Measurements from ENCODE around the gene SPACA7. TPM values are rescaled to one million over a fixed set of nuclear protein-coding genes. Genes with fewer than 3 reads are reported as not detected.

Gene SPACA7
- total RNA-seq, 1 experiment from 2014 or later: not detected

GRCh38 chr13:112347986-112348385, 28.2 kb upstream of the SPACA7 start:
- no peak overlapping the region for H4K8ac ChIP-seq (replicated peaks; ENCODE audit: insufficient read length, low read depth, low read length)
- Mint-ChIP-seq H3K4me1 (peaks cover 72 to 87% of the 10 kb centered on the region in 2 experiments), H3K4me3 (no peak overlapping the region), H3K27ac (0 out of 7 replicates have a peak overlapping the region, but pooled peaks of 1 of the 3 experiments have one; percentile 53), H3K27me3 (ENCODE audit: low read depth) (peaks cover 55% of the 10 kb centered on the region), H3K36me3 (ENCODE audit: insufficient read depth in 1 of 3, low read depth in 3 of 3) (no peaks in the 10 kb centered on the region; a peak in 3 of 7 replicates), H3K9me3 (peaks cover 0 to 5% of the 10 kb centered on the region in 2 experiments; a peak in 1 of 5 replicates)
- TF ChIP-seq, protein P1, sequence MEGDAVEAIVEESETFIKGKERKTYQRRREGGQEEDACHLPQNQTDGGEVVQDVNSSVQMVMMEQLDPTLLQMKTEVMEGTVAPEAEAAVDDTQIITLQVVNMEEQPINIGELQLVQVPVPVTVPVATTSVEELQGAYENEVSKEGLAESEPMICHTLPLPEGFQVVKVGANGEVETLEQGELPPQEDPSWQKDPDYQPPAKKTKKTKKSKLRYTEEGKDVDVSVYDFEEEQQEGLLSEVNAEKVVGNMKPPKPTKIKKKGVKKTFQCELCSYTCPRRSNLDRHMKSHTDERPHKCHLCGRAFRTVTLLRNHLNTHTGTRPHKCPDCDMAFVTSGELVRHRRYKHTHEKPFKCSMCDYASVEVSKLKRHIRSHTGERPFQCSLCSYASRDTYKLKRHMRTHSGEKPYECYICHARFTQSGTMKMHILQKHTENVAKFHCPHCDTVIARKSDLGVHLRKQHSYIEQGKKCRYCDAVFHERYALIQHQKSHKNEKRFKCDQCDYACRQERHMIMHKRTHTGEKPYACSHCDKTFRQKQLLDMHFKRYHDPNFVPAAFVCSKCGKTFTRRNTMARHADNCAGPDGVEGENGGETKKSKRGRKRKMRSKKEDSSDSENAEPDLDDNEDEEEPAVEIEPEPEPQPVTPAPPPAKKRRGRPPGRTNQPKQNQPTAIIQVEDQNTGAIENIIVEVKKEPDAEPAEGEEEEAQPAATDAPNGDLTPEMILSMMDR (conservative IDR thresholded peaks at IDR 0.05): no peak
- no peak overlapping the region for H3K27ac ChIP-seq (ENCODE audit: insufficient read length, low read depth, low read length)
- no peaks in the 10 kb centered on the region for H3K79me1 ChIP-seq (ENCODE audit: insufficient read depth, low read depth, low read length, poor library complexity, severe bottlenecking)
- H3K23me2 ChIP-seq (ENCODE audit: insufficient read length, low read depth, low read length, poor library complexity, severe bottlenecking): no peaks in the 10 kb centered on the region
- no peak overlapping the region for H3K9ac ChIP-seq (ENCODE audit: extremely low read depth, insufficient read length, low read length)
- 0 out of 2 replicates have a peak, but pooled peaks cover 4% of the 10 kb centered on the region for H3K4me1 ChIP-seq (ENCODE audit: insufficient read depth, low read length)
- no peak overlapping the region for H3K18ac ChIP-seq (ENCODE audit: insufficient read length, low read depth, low read length)
- H2AK5ac ChIP-seq (ENCODE audit: insufficient read length, low read length): no peak overlapping the region
- H3K4me2 ChIP-seq (ENCODE audit: insufficient read depth, insufficient read length, low read length): no peak overlapping the region
- H2BK20ac ChIP-seq (ENCODE audit: low read depth, low read length, poor library complexity, severe bottlenecking): no peak overlapping the region
- no peaks in the 10 kb centered on the region for H3K9me3 ChIP-seq (ENCODE audit: control insufficient read depth, low read depth, low read length)
- no peak overlapping the region for H3T11ph ChIP-seq (ENCODE audit: low read length)
- H2BK5ac ChIP-seq (ENCODE audit: insufficient read length, low read length): no peak overlapping the region
- no peaks in the 10 kb centered on the region for H4K20me1 ChIP-seq (ENCODE audit: control insufficient read depth, insufficient read depth, insufficient read length)
- H2BK12ac ChIP-seq (ENCODE audit: insufficient read length, low read depth, low read length): no peak overlapping the region
- no peak overlapping the region; the same call in 1 of the 2 replicates for H3K14ac ChIP-seq (ENCODE audit: insufficient read depth, low read length)
- DNase-seq: peak; percentile 25
- no peak overlapping the region for H3K23ac ChIP-seq (ENCODE audit: insufficient read length, low read depth, low read length)
- H3K27me3 ChIP-seq (ENCODE audit: insufficient read depth, low read length): no peaks in the 10 kb centered on the region; the same call in 1 of the 2 replicates
- no peaks in the 10 kb centered on the region for H3K79me2 ChIP-seq (ENCODE audit: insufficient read depth, low read length)
- WGBS (ENCODE audit: extremely low coverage, insufficient read length, low lambda C conversion rate): no CpG with 5 or more reads among the region's 10 CpGs
- H2BK120ac ChIP-seq (ENCODE audit: low read depth, low read length, poor library complexity, severe bottlenecking): no peak overlapping the region
- no peak overlapping the region for H2BK15ac ChIP-seq (ENCODE audit: low read depth, low read length)
- H4K5ac ChIP-seq (ENCODE audit: insufficient read length, low read depth, low read length): no peak overlapping the region
- no peak overlapping the region for H4K91ac ChIP-seq (ENCODE audit: insufficient read length, low read depth, low read length)
- no peak overlapping the region for H3K4ac ChIP-seq (ENCODE audit: low read depth, low read length)
- no peak overlapping the region for H3K56ac ChIP-seq (ENCODE audit: insufficient read length, low read depth, low read length)
- no peak overlapping the region for H2AFZ ChIP-seq (ENCODE audit: low read length)
